Fibroblast of pulmonary artery (primary cell): ENCODE results near the gene GPR65.

Experiments
- DNase-seq: peaks from one replicate; pipeline ENCODE4 v3.0.0-alpha.2; 2010; ENCODE audit warnings: low read depth
- H3K4me3 ChIP-seq: replicated peaks from 2 replicates; pipeline ENCODE4 v1.5.1; 2011; ENCODE audit warnings: low read depth, mild to moderate bottlenecking, control low read depth, low read length, moderate library complexity
- CTCF ChIP-seq: IDR thresholded peaks from 2 replicates; pipeline ENCODE4 v1.5.1; 2011; ENCODE audit warnings: mild to moderate bottlenecking, control low read depth, low read length, inconsistent platforms; ENCODE audit errors: missing control alignments

GPR65 gene

GRCh38 chr14:88002421-88003075, 2.4 kb upstream of the GPR65 start:
- H3K4me3 ChIP-seq: no peak overlapping the region

GRCh38 chr14:88003425-88003824, 1.5 kb upstream of the GPR65 start:
- no peak overlapping the region for H3K4me3 ChIP-seq
- DNase-seq: no peak
- TF ChIP-seq CTCF: no peak

More at GRCh38 chr14:88002421-88003075, 2.4 kb upstream of the GPR65 start:
- no peak for DNase-seq
- no peak for TF ChIP-seq CTCF

- no peak for TF ChIP-seq CTCF
- H3K4me3 ChIP-seq: no peak overlapping the region
- no peak for DNase-seq
These were observed 364 bp upstream of the GPR65 start for GRCh38 chr14:88004506-88005036.

- DNase-seq: no peak
- no peak overlapping the region for H3K4me3 ChIP-seq
- TF ChIP-seq CTCF: no peak
These were observed 1.3 kb downstream of the GPR65 start for GRCh38 chr14:88005978-88006851.

- no peak for DNase-seq
- H3K4me3 ChIP-seq: no peak overlapping the region
- TF ChIP-seq CTCF: no peak
These were observed 2.7 kb downstream of the GPR65 start for GRCh38 chr14:88007608-88008007.

- no peak for DNase-seq
- TF ChIP-seq CTCF: no peak
- H3K4me3 ChIP-seq: no peak overlapping the region
These were observed 3.3 kb downstream of the GPR65 start for GRCh38 chr14:88008039-88008742.
